Activated CD4-positive, alpha-beta T cell treated with anti-CD3 and anti-CD28 coated beads, Interleukin-2, Interleukin-4, amounts not matched to agents 100 ng/mL and 50 ng/mL, durations not matched to agents 16 hours and 8 hours (primary cell): Measurements from ENCODE around the gene IP6K2.
A peak's percentile ranks its signal among the peaks of the same experiment; 100 is the strongest.
"Not testable (repeated sequence)": the region's sequence is repeated elsewhere in the genome, so short reads cannot be mapped to it uniquely, and the experiment has no call there.

Source experiments
- DNase-seq: peaks from one replicate; pipeline ENCODE4 v3.0.0-alpha.2; 2020; ENCODE audit warnings: low spot score

Gene IP6K2

GRCh38 chr3:48727511-48727910, 10.5 kb upstream of the IP6K2 start:
- DNase-seq, result no peak

- not testable (repeated sequence) for DNase-seq
Observed at GRCh38 chr3:48725185-48725855, 8.3 kb upstream of the IP6K2 start.

GRCh38 chr3:48723725-48724124, 6.7 kb upstream of the IP6K2 start:
- DNase-seq, result no peak

GRCh38 chr3:48723293-48723692, 6.3 kb upstream of the IP6K2 start:
- not testable (repeated sequence) for DNase-seq

- peak; percentile 32 for DNase-seq
Observed at GRCh38 chr3:48716508-48716981, 476 bp downstream of the IP6K2 start.

- no peak for DNase-seq
Observed at GRCh38 chr3:48715174-48715800, 1.7 kb downstream of the IP6K2 start.

GRCh38 chr3:48711727-48712126, 5.3 kb downstream of the IP6K2 start:
- DNase-seq, result no peak

- DNase-seq, result no peak
Observed at GRCh38 chr3:48709051-48709461, 8.0 kb downstream of the IP6K2 start.

- DNase-seq, result no peak
Observed at GRCh38 chr3:48708481-48708889, 8.5 kb downstream of the IP6K2 start.

- no peak for DNase-seq
Observed at GRCh38 chr3:48707157-48707556, 9.9 kb downstream of the IP6K2 start.

- no peak for DNase-seq
Observed at GRCh38 chr3:48702320-48702920, 14.6 kb downstream of the IP6K2 start.

GRCh38 chr3:48700731-48701405, 16.2 kb downstream of the IP6K2 start:
- DNase-seq, result no peak

GRCh38 chr3:48698891-48699290, 18.1 kb downstream of the IP6K2 start:
- DNase-seq, result no peak

- DNase-seq, result no peak
Observed at GRCh38 chr3:48697952-48698351, 19.1 kb downstream of the IP6K2 start.

- DNase-seq, result no peak
Observed at GRCh38 chr3:48696601-48697000, 20.4 kb downstream of the IP6K2 start.

- no peak for DNase-seq
Observed at GRCh38 chr3:48696156-48696555, 20.9 kb downstream of the IP6K2 start.

GRCh38 chr3:48695393-48695753, 21.6 kb downstream of the IP6K2 start:
- DNase-seq, result no peak

- no peak for DNase-seq
Observed at GRCh38 chr3:48694610-48695392, 22.2 kb downstream of the IP6K2 start.

- no peak for DNase-seq
Observed at GRCh38 chr3:48693826-48694225, 23.2 kb downstream of the IP6K2 start.

- DNase-seq, result no peak
Observed at GRCh38 chr3:48692551-48692950, 24.5 kb downstream of the IP6K2 start.

- DNase-seq, result no peak
Observed at GRCh38 chr3:48690846-48691458, 26.1 kb downstream of the IP6K2 start.

- DNase-seq, result no peak
Observed at GRCh38 chr3:48689384-48689783, 27.6 kb downstream of the IP6K2 start.
